Heart left ventricle (tissue), 13 donors: ENCODE results near the gene CELF2.

ENCODE experiments used
- POLR2A ChIP-seq, 2 donors: fragments of 450-650 bp; IDR thresholded peaks; one replicate each; pipeline ENCODE4 v1.6.1; 2017; ENCODE audit warnings: antibody characterized with exemption in 2 of 2, mild to moderate bottlenecking in 2 of 2, moderate library complexity in 2 of 2
- TF ChIP-seq, protein P1 (sequence below), 12 donors: fragments of 200-600 bp; sonication (generic) in 4 of 12; IDR thresholded peaks; one replicate each; pipeline versions ENCODE4 v1.5.0 to v1.8.0; 2018 to 2022; ENCODE audit warnings: antibody characterized with exemption in 12 of 12, mild to moderate bottlenecking in 5 of 12
- donor health status: ischemic (EF 13 %, LVEDD 7.1; RV severe dilation, severe dysfunction).
- donor health status: DM: no; HTN: yes; CAD: no.
- donor health status: DM: no; HTN: no; CAD: no.
- donor health status: ischemic (EF 25% LVEDD 6.9; RV normal size, moderate dysfunction).
- donor health status: ischemic (EF 25% LVEDD 5.7; RV mildly dilated, moderate dysfunction).
- donor health status: ischemic (EF 35%, LVEDD 5.7; RV mildly dilated, moderate dysfunction).
- donor health status: nonischemic (EF 11% LVEDD 7.7; RV severe dilation, severe dysfunction).
- donor health status: DM: yes; HTN: yes; CAD: no.
- donor health status: PGD.
- donor health status: ischemic (EF 29% LVEDD 5.4; RV normal size, mild dysfunction).
- donor health status: nonischemic (EF 23%, LVEDD 6.1; RV moderate dilation, normal function).

DNA sequence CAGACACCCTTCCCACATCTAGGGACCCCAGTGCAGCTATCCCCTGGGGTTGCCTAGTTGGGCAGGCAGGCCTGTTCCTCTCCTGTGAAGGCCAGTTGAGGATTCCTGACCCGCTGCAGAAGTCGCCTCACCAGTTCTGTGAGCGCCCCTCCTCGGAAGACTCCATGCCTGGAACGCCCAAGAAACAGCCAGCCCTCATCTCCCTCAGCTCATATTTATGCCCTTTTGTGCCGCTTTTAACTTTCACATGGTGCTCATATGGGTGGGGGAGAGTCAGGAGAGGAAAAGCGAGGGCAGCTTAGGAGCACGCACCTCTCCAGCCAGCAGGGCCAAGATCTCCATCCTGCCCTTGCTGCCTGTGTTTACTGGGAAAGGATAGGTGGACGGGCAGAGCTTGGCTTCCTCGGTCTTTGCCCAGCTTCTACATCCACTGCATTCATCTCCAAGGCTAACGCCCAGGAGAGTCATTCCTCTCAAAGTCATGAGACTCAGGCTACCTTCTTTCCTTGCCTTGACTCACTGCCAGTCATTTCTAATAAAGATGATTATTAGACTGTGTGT lies 307.2 kb downstream of the CELF2 start:
- TF ChIP-seq, protein P1, sequence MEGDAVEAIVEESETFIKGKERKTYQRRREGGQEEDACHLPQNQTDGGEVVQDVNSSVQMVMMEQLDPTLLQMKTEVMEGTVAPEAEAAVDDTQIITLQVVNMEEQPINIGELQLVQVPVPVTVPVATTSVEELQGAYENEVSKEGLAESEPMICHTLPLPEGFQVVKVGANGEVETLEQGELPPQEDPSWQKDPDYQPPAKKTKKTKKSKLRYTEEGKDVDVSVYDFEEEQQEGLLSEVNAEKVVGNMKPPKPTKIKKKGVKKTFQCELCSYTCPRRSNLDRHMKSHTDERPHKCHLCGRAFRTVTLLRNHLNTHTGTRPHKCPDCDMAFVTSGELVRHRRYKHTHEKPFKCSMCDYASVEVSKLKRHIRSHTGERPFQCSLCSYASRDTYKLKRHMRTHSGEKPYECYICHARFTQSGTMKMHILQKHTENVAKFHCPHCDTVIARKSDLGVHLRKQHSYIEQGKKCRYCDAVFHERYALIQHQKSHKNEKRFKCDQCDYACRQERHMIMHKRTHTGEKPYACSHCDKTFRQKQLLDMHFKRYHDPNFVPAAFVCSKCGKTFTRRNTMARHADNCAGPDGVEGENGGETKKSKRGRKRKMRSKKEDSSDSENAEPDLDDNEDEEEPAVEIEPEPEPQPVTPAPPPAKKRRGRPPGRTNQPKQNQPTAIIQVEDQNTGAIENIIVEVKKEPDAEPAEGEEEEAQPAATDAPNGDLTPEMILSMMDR (IDR thresholded peaks at IDR 0.05) = no peak
- no peak for TF ChIP-seq POLR2A (IDR thresholded peaks at IDR 0.05)
